ENCODE data around the gene CDK14. TPM values are rescaled to one million over a fixed set of nuclear protein-coding genes. Genes with fewer than 3 reads are reported as not detected.

Gene CDK14
- 4.6 and 10.4 TPM in 2 replicates for total RNA-seq (2014; rRNA removed; shearing (Covaris generic); ENCODE audit: low replicate concordance)

DNA sequence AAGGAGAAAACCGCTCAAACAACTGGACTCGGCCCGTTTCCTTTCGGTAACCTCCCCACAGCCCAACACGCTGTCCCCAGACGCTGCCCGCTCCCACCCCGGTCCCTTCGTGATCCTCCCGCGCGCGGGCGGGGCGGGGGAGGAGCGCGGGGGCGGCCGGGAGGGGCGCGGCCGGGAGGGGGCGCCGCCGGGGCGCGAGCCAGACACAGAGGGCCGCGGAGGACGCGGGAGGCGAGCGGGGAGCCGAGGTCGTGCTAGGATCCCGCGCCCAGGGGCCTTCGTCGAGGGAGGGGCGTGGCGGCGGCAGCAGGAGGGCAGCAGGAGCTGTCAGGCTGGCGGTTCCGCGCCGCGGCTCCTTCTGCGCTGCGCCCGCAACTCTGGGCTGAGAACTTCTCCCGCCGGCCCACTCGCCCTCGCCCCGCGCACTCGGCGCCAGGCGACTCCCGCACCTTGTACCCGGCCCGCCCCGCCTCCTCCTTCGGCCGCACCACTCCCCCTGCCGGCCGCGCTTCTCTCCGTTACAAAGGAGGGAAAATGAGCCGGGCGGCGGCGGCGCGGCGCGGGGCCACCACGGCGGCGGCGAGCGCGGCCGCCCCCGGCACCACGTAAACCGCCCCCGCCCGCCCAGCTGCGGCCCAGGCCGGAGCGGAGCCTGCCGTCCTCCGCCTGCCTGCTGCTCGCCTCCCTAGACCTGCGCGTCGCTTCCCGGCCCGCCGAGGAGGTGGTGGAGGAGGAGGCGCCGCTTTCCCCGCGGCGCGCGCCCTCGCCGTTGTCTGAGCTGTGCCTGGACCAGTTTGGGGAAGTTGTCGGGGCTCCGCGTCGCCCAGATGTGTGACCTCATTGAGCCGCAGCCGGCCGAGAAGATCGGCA is at the start of gene CDK14:
TSS of gene CDK14 (plus strand) at position 521 of the 870 bp plus-strand sequence. CDS start at position 828, 307 bp downstream.
- peak; percentile 71 for DNase-seq (ENCODE audit: low read depth)
- in situ Hi-C loops (cut with HindIII; ENCODE audit: low pct_unique_long_range_greater_than_20kb, low sequenced_read_pairs), result no loop called here

DNA sequence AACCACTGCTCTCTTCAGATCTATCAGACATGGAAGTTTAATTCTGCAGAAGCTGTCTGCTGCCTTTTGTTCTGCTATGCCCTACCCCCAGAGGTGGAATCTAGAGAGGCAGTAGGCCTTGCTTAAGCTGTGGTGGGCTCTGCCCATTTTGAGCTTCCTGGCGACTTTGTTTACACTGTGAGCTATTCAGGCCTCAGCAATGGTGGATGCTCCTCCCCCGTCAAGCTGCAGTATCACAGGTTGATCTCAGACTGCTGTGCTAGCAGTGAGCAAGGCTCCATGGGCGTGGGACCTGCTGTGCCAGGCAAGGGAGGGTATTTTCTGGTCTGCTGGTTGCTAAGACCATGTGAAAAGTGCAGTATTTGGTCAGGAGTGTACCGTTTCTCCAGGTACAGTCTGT is 45.1 kb upstream of the CDK14 start:
- no peak for DNase-seq (ENCODE audit: low read depth)
- in situ Hi-C loops (cut with HindIII; ENCODE audit: low pct_unique_long_range_greater_than_20kb, low sequenced_read_pairs), result no loop called here

DNA sequence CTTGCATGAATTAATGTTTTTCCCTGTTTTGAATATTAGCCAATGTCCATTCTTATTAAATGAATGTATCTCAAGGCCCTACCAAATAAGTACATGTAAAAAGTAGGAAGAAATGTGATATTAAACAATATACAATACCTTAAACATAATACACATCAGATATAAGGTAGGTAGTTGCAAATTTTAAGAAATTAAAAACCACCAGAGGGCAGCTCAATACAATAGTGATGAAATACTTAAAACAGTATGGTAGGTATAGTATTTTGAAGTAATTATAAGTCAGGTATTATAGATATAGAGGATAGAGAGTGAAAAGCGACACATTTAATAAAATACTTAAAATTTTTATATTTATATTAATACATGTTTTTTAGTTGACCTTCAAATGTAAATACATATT is 43.6 kb upstream of the CDK14 start:
- no peak for DNase-seq (ENCODE audit: low read depth)
- in situ Hi-C loops (cut with HindIII; ENCODE audit: low pct_unique_long_range_greater_than_20kb, low sequenced_read_pairs), result no loop called here

DNA sequence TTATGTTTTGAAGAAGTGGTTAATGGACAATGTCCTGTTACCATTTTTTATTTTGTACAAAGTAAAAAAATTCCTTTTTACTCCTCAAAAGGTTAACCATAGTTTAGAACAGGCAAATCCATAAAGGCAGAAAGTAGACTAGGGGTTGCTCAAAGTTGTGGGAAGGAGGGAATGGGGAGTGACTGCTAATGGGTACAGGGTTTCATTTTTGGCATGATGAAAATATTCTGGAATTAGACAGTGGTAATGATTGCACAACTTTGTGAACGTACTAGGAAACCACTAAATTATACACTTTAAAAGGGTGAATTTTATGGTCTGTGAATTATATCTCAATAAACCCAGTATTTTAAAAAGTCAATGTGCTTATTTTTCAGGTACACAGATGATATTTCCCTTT is 35.4 kb upstream of the CDK14 start:
- DNase-seq (ENCODE audit: low read depth), result no peak
- in situ Hi-C loops (cut with HindIII; ENCODE audit: low pct_unique_long_range_greater_than_20kb, low sequenced_read_pairs), result no loop called here

DNA sequence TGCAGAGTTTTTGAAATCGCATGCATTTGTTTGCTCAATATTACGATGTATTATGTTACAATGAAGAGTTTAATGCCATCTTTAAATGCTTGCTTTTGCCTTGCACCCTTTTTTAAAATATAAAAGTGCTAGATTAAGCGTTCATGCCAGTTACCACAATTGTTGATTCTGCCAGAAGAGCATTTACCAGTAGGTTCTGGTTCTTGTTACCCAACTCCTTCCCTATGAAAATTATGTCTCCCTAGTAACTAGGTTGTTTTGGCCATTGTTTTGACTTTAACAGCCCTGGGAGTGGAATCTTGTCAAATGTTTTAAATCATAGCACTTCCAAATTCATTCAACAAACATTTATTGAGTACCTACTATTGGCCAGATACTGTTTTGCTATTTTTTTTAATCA is 32.8 kb upstream of the CDK14 start:
- in situ Hi-C loops (cut with HindIII; ENCODE audit: low pct_unique_long_range_greater_than_20kb, low sequenced_read_pairs), result no loop called here
- no peak for DNase-seq (ENCODE audit: low read depth)

DNA sequence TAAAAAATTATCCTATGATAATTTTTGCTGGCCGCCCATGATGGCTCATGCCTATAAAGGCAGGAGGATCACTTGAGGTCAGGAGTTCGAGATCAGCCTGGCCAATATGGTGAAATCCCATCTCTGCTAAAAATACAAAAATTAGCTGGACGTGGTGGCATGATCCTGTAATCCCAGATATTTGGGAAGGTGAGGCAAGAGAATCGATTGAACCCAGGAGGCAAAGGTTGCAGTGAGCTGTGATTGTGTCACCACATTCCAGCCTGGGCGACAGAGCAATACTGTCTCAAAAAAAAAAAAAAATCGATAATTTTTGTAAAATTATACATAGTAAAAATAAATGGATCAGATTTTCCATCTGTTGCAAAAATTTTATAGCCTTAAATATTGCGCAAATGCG is 31.7 kb upstream of the CDK14 start:
- no peak for DNase-seq (ENCODE audit: low read depth)
- in situ Hi-C loops (cut with HindIII; ENCODE audit: low pct_unique_long_range_greater_than_20kb, low sequenced_read_pairs), result no loop called here

DNA sequence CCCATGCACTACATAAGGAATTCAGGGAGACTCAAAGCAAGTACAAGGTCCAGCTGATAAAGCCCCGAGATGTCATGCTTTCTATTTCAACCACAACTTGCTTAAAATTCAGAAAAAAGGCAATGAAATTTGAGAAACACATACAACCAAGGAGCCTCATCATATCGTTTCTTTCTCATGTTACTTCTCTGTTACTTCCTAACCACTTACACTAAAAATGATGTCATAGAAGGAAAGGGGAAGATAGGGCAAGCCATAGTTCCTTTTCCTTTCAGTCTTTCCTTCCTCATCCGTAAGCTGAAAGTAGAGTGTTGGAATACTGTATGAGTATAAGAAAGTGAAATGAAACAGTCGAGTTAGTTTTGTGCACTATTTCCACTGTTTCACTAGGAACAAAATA is 27.9 kb upstream of the CDK14 start:
- no peak for DNase-seq (ENCODE audit: low read depth)
- in situ Hi-C loops (cut with HindIII; ENCODE audit: low pct_unique_long_range_greater_than_20kb, low sequenced_read_pairs), result no loop called here

DNA sequence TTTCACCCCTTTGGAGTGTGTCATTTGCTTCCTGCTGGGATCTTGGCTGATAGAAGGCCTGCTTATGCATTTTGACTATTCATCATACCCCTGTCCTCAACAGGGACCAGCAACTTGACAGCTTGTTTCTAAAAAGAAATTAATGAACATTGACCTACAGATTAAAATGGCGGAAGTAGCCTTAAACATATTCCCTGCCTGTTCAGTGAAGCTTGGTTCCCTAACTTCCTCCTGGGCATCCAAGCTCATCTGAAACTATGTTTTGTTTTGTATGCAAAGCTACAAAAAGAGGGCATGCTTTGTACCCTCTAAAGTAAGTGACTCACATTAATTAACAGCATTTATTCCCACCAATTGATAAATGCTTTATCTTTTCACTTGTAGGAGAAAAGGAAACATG is 26.8 kb upstream of the CDK14 start:
- in situ Hi-C loops (cut with HindIII; ENCODE audit: low pct_unique_long_range_greater_than_20kb, low sequenced_read_pairs), result no loop called here
- DNase-seq (ENCODE audit: low read depth), result no peak

DNA sequence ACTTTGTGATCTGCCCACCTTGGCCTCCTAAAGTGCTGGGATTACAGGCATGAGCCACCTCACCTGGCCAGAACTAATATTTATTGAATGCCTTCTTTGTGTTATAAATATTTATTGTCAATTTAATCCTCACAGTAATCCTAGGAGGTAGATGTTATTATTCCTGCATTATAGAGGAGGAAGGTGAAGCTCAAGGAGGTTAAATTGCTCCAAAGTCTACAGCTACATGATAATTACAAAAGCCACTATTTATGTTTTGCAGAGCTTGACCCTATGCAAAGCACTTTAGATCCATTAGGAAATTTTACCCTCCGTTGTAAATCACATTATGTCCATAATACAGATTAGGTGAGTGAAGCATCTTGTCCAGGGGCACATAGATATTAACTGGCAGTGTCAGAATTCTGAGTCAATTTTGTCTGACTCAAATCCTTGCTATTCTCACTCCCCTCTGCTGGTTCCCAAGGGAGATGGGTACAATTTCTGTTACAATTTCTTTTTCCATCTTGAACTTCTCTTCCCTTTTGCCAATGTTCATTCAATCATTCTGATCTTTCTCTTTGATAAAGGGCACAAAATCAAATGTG is 25.7 kb upstream of the CDK14 start:
- DNase-seq (ENCODE audit: low read depth), result no peak
- in situ Hi-C loops (cut with HindIII; ENCODE audit: low pct_unique_long_range_greater_than_20kb, low sequenced_read_pairs), result no loop called here

DNA sequence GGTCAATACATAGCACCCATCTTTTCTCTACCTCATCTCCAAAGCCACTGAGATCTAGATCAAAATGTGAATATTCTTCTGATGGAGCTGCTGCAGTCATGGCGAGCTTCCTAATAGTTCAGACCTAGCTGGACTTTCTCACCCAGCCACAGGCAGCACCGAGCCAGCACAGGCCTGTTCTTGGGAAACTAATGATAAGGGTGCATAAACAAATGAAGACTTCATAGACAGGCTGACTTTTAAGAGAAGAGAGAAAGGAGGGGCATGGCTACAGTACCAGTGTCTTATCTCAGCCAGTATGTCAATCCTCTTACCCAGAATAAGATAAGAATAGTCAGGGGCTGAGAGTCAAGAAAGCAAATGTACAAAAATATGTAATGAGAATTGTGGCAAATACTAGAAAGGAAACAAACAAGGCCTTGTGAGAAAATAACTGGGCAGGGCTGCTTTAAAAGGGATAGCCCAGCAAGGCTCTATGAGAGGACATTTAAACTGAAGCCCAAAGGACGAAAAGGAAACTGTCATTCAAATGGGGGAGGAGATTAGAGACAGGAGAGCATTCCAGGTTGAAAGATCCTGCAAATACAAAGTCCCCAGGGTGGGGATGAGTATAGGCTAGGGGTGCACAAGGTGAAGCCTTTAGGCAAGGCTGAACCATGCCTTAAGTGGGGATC is 21.8 kb upstream of the CDK14 start:
- in situ Hi-C loops (cut with HindIII; ENCODE audit: low pct_unique_long_range_greater_than_20kb, low sequenced_read_pairs), result no loop called here
- no peak for DNase-seq (ENCODE audit: low read depth)

DNA sequence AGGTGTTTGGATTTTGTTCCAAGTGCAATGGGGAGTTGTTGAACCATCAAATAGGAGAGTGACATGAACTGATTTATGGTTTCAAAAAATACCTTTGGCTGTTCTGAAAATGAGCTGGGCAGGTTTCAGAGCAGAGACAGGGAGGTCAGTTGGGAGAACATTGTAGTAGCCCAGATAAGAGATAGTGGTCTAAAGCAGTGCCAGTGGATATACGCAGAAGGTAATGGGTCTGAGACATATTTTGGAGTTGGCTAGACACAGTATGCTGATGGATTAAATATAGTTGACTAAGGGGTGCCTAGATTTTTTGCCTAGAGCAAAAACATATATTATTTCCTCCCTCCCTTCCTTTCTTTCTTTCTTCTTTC is 21.3 kb upstream of the CDK14 start:
- in situ Hi-C loops (cut with HindIII; ENCODE audit: low pct_unique_long_range_greater_than_20kb, low sequenced_read_pairs), result no loop called here
- DNase-seq (ENCODE audit: low read depth), result no peak

DNA sequence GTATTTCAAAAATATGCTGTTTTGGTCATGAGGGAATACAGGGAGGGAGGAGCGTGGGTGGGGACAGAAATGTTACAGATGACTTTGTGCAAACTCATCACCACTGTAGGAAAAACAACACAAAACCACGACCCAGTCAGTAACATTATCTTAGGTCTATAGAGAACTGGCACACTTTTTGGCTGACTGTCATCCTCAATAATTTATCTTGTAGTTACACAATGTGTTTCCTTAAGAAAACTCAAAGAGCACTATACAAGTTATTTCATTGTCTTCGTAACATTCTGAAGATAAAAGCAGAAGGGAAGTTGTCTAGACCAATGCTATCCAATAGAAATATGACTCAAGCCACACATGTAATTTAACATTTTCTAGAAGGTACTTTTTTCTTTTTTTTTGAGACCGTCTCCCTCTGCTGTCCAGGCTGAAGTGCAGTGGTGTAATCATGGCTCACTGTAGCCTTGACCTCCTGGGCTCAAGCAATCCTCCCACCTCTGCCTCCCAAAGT is 16.9 kb upstream of the CDK14 start:
- peak; percentile 65 for DNase-seq (ENCODE audit: low read depth)
- in situ Hi-C loops (cut with HindIII; ENCODE audit: low pct_unique_long_range_greater_than_20kb, low sequenced_read_pairs), result no loop called here

DNA sequence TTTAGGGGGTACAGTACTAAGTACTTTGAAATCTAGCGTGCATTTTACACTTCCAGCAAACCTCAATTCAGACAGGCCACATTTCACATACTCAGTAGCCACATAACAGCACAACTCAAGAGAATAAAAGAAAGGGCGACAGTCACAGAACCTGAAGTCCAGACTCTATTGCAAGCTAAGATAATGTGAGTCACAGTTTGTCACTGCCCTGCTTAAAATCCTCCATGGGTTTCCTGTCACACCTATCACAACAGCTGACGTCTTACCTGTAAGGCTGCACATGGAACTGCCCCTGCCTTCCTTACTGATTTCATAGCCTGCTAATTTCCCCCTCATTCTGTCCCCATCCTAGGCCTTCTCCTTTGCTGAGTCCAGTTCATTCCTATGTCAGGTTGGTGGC is 16.1 kb upstream of the CDK14 start:
- no peak for DNase-seq (ENCODE audit: low read depth)
- in situ Hi-C loops (cut with HindIII; ENCODE audit: low pct_unique_long_range_greater_than_20kb, low sequenced_read_pairs), result no loop called here

DNA sequence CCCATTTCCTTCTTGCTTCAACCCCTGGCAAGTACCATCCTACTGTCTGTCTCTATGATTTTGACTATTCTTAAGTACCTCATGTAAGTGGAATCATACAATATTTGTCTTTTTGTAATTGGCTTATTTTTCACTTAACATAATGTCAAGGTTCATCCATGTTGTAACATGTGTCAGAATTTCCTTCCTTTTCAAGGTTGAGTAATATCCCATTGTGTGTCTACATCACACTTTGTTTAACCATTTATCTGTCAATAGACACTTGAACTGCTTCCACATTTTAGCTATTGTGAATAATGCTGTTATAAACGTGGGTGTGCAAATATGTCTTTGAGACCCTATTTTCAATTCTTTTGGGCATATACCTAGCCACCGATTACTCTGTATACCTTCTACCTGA is 14.0 kb upstream of the CDK14 start:
- DNase-seq (ENCODE audit: low read depth), result no peak
- in situ Hi-C loops (cut with HindIII; ENCODE audit: low pct_unique_long_range_greater_than_20kb, low sequenced_read_pairs), result no loop called here

DNA sequence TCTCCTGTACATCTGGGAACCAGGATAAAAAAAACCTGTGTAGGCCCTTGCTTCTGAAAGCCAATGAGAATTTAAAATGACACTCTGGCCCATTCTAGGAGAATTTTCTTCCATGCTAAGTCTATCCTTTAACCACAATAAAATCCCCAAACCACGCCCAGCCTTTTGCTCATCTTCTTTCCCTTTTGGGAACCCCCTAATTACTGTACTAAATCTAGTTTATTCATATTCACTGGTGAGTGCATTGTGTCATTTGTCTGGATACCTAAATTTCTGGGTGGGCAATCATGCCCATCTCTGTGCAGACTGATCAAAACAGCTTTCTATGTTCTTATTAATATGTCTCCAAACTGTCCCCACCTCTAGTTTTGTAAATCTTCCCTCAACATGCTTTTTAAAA is 11.7 kb upstream of the CDK14 start:
- in situ Hi-C loops (cut with HindIII; ENCODE audit: low pct_unique_long_range_greater_than_20kb, low sequenced_read_pairs), result no loop called here
- DNase-seq (ENCODE audit: low read depth), result no peak

DNA sequence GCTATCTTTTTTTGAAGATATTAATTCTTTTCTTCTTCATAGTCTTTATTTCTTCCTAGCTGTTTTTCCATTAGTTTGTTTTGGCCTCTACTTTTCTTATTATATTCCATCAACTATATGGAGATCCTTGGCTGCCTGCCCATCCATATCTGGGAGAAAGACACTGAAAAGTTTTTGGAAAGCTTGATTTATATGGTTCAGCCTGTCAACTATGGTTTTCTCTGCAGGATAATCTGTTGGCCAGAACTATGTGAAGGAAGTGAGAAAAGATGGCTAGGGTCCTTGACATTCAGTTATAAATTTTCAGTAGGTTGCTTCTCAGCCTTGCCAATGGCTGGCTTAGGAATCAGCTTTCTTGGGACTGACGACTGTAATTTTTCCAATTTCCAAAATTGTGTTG is 10.0 kb upstream of the CDK14 start:
- in situ Hi-C loops (cut with HindIII; ENCODE audit: low pct_unique_long_range_greater_than_20kb, low sequenced_read_pairs), result no loop called here
- no peak for DNase-seq (ENCODE audit: low read depth)

DNA sequence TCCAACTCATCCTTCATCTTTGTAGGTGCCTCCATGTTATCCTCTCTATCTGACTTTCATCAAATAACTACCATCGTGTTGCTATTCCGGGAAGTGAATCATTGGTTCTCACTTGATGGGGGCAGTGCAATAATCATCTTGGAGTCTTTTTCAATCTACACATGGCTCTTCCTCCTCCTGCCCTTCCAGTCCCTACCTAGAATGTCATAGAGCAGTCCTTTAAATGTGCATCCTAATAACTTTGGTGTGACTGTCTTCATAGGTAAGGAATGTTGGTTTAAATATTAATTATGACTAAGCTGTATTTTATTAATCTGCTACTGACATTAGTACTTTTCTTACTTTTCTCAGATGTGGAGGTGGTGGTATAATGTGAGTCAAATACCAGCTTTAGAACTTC is 8.4 kb upstream of the CDK14 start:
- in situ Hi-C loops (cut with HindIII; ENCODE audit: low pct_unique_long_range_greater_than_20kb, low sequenced_read_pairs), result no loop called here
- DNase-seq (ENCODE audit: low read depth), result peak; percentile 33

DNA sequence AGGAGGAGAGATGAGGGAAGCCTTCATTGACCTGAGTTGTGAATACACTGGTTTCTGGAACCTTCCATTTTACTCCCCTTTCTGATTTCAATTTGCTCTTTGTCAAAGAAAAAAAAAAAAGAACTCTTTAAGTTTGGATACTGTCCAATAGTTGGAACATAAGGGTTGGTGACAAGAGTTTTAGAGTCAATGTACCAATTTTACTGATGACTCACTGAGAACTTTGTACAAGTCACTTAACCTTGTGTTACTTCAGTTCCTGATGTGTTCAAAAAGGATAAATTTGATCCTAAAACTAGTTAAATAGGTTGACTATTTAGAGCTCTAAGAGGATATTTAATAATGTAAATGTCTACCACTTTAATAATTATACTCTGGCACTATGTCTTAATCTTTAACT is 4.1 kb upstream of the CDK14 start:
- in situ Hi-C loops (cut with HindIII; ENCODE audit: low pct_unique_long_range_greater_than_20kb, low sequenced_read_pairs), result no loop called here
- no peak for DNase-seq (ENCODE audit: low read depth)

DNA sequence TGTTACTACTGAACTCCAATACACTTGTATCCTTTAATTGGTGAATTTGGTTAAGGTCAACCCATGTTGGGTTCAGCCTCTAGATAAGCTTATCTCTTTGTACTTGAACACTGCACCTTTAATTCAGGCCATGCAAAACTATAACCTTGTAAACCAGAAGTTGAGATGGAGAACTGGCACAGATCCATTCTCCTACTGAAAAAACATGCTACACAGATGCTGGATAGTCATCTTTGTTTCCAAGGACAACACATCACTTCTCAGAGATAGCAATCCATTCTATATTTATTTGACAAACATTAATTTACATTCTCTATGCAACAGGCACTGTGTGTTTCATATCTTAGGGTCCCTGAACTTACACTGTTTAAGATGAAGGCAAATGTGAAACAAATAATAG is 2.9 kb upstream of the CDK14 start:
- in situ Hi-C loops (cut with HindIII; ENCODE audit: low pct_unique_long_range_greater_than_20kb, low sequenced_read_pairs), result no loop called here
- DNase-seq (ENCODE audit: low read depth), result no peak
